HepG2 (cell line): ENCODE measurements around the gene ILKAP. TPM values are rescaled to one million over a fixed set of nuclear protein-coding genes. Genes with fewer than 3 reads are reported as not detected.
A peak's percentile ranks its signal among the peaks of the same experiment; 100 is the strongest.

Experiments used
- ATF7 ChIP-seq, 2 experiments: fragments of 450-650 bp in 1 of 2; sonication (generic) in 1 of 2; formaldehyde crosslinking in 1 of 2; IDR thresholded peaks; 2 replicates each; pipeline versions ENCODE4 v1.4.0 to v1.6.1; 2016 to 2020; ENCODE audit warnings: antibody characterized with exemption in 1 of 2, mild to moderate bottlenecking in 1 of 2, missing genetic modification reagents in 1 of 2
- DMAP1 ChIP-seq: IDR thresholded peaks from 2 replicates; pipeline ENCODE4 v1.6.1; 2016
- FOXA1 ChIP-seq, 2 experiments: fragments of 450-650 bp in 1 of 2; sonication (generic) in 1 of 2; formaldehyde crosslinking in 1 of 2; IDR thresholded peaks; 2 replicates each; pipeline versions ENCODE4 v1.4.0 to v1.6.1; 2016 to 2020; ENCODE audit warnings: missing genetic modification reagents in 1 of 2
- GABPA ChIP-seq, 2 experiments: IDR thresholded peaks; 2 replicates each; pipeline ENCODE4 v1.6.1; 2011 to 2016; ENCODE audit warnings: low read depth in 2 of 2, low read length in 1 of 2, missing biosample characterization in 1 of 2, missing genetic modification characterization in 1 of 2
- GATA4 ChIP-seq: sonication (generic); IDR thresholded peaks from 2 replicates; pipeline ENCODE4 v1.6.1; 2016; ENCODE audit warnings: antibody characterized with exemption, low read depth, borderline replicate concordance
- HDAC2 ChIP-seq: sonication (generic); formaldehyde crosslinking; IDR thresholded peaks from 2 replicates; pipeline ENCODE4 v1.4.0; 2020; ENCODE audit warnings: missing genetic modification reagents
- HNRNPH1 ChIP-seq: fragments of 200-400 bp; formaldehyde crosslinking; optimal IDR thresholded peaks from 2 replicates; pipeline ENCODE3; 2017; ENCODE audit warnings: mild to moderate bottlenecking, low read depth, low read length
- JUN ChIP-seq: sonication (generic); formaldehyde crosslinking; IDR thresholded peaks from 2 replicates; pipeline ENCODE4 v1.4.0; 2020; ENCODE audit warnings: mild to moderate bottlenecking, missing genetic modification reagents
- JUND ChIP-seq: sonication (generic); formaldehyde crosslinking; IDR thresholded peaks from 2 replicates; pipeline ENCODE4 v1.8.0; 2022; ENCODE audit warnings: mild to moderate bottlenecking, missing genetic modification reagents
- MATR3 ChIP-seq: sonication (generic); formaldehyde crosslinking; IDR thresholded peaks from 2 replicates; pipeline ENCODE4 v1.4.0; 2020; ENCODE audit warnings: missing genetic modification reagents
- NAIF1 ChIP-seq: sonication (generic); formaldehyde crosslinking; IDR thresholded peaks from 2 replicates; pipeline ENCODE4 v1.5.0; 2020; ENCODE audit warnings: mild to moderate bottlenecking, missing genetic modification reagents, borderline replicate concordance
- NCOA5 ChIP-seq: sonication (generic); formaldehyde crosslinking; IDR thresholded peaks from 2 replicates; pipeline ENCODE4 v1.4.0; 2020; ENCODE audit warnings: missing genetic modification reagents
- NFYB ChIP-seq: sonication (generic); formaldehyde crosslinking; IDR thresholded peaks from 2 replicates; pipeline ENCODE4 v1.4.0; 2020; ENCODE audit warnings: missing genetic modification reagents
- TBX3 ChIP-seq: fragments of 450-650 bp; IDR thresholded peaks from 2 replicates; pipeline ENCODE4 v1.6.1; 2017; ENCODE audit warnings: antibody characterized with exemption, mild to moderate bottlenecking, inconsistent platforms, borderline replicate concordance
- ZNF17 ChIP-seq: sonication (generic); formaldehyde crosslinking; IDR thresholded peaks from 2 replicates; pipeline ENCODE4 v1.5.0; 2020; ENCODE audit warnings: mild to moderate bottlenecking, missing genetic modification reagents
- ZNF230 ChIP-seq: sonication (generic); formaldehyde crosslinking; IDR thresholded peaks from 2 replicates; pipeline ENCODE4 v1.4.0; 2020; ENCODE audit warnings: mild to moderate bottlenecking, missing genetic modification reagents
- ZNF44 ChIP-seq: sonication (generic); formaldehyde crosslinking; IDR thresholded peaks from 2 replicates; pipeline ENCODE4 v1.5.1; 2020; ENCODE audit warnings: mild to moderate bottlenecking, missing genetic modification reagents
- ZNF530 ChIP-seq: sonication (generic); formaldehyde crosslinking; IDR thresholded peaks from 2 replicates; pipeline ENCODE4 v1.5.0; 2020; ENCODE audit warnings: low read depth, mild to moderate bottlenecking, missing genetic modification reagents
- ZNF670 ChIP-seq: sonication (generic); formaldehyde crosslinking; IDR thresholded peaks from 2 replicates; pipeline ENCODE4 v1.8.0; 2022; ENCODE audit warnings: mild to moderate bottlenecking, missing genetic modification reagents, borderline replicate concordance
- ZNF737 ChIP-seq: sonication (generic); formaldehyde crosslinking; IDR thresholded peaks from 2 replicates; pipeline ENCODE4 v1.5.0; 2020; ENCODE audit warnings: missing genetic modification reagents, mild to moderate bottlenecking, borderline replicate concordance
- polyA plus RNA-seq, 8 experiments: library from polyadenylated mRNA; depleted of rRNA in 3 of 8; stranded (reverse) in 7 of 8; unstranded in 1 of 8; fragments of >200 nt; fragmentation: Illumina TruSeq in 4 of 8; extraction: Trizol in 4 of 8; gene quantifications; 2 replicates each; pipeline versions ENCODE4 v1.2.1 to v1.2.3, GENCODE V29; 2011 to 2016; ENCODE audit warnings: low read depth in 4 of 8, missing spikeins in 1 of 8, mixed read lengths in 1 of 8; ENCODE audit not compliant: insufficient read depth in 1 of 8
- total RNA-seq, 5 experiments: library from RNA; depleted of rRNA; stranded (reverse); fragments of >200 nt; fragmentation: Illumina TruSeq; extraction: Trizol; gene quantifications; 2 replicates each; pipeline ENCODE4 v1.2.3, GENCODE V29; 2016; ENCODE audit warnings: low read depth in 1 of 5
- TF ChIP-seq, protein P1 (sequence below): sonication (generic); formaldehyde crosslinking; IDR thresholded peaks from 2 replicates; pipeline ENCODE4 v1.5.0; 2020; ENCODE audit warnings: missing genetic modification reagents
- TF ChIP-seq, protein P2 (sequence below): sonication (generic); formaldehyde crosslinking; IDR thresholded peaks from 2 replicates; pipeline ENCODE4 v1.5.0; 2020; ENCODE audit warnings: missing genetic modification reagents, mild to moderate bottlenecking, borderline replicate concordance
- TF ChIP-seq, protein P3 (sequence below): sonication (generic); formaldehyde crosslinking; IDR thresholded peaks from 2 replicates; pipeline ENCODE4 v1.4.0; 2020; ENCODE audit warnings: missing genetic modification reagents
- TF ChIP-seq, protein P4 (sequence below): sonication (generic); formaldehyde crosslinking; IDR thresholded peaks from 2 replicates; pipeline ENCODE4 v1.5.0; 2020; ENCODE audit warnings: missing genetic modification reagents, mild to moderate bottlenecking, borderline replicate concordance

ILKAP gene
- total and polyA plus RNA-seq, 2 of the 13 experiments (the other 11 are each of a cell fraction or from before 2014, with no cell fraction given): 29.6 to 33.1 TPM

DNA sequence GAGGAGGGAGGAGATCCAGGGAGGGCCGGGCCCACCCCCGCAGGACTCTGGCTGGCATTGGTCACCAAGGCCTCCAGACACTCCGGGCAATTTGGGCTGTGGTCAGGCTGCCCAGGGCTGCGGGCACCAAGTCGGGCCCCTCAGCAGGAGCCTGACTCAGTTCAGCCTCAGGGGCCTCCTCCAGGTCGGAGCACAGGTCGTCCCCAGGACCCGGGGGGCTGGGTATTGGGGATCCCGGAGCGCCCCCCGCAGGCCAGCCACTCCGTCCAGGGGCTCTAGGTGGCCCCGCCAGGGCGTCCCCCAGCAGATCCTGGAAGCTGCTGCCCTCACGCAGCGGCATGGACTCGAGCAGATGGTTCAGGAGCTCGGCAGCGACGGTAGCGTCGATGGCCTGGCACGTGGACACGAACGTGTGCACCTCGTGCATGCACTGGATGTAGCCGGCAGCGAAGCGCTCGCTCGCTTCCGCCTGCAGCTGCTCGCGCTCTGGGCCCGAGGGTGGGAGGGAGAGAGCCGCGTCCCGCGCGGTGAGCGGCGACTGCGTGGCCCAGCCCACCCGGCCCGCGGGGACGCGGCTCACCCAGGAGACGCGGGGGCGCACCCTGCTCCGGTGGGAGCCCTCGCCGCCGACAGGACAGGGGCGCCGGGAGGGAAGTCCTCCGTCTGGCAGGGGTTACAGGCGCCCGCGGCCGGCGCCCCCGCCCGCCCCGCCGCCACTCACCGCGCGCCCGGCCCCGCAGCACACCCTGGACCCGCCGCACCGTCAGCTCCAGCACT, 35.5 kb upstream of the ILKAP start (continued):
- TF ChIP-seq ZNF44 (CRISPR knock-in tag) (peak; percentile 95), ZNF530 (CRISPR knock-in tag) (peak; percentile 96), HDAC2 (peak; percentile 61; the same call in 1 of the 2 replicates), TBX3 (no peak), FOXA1 (IDR thresholded peaks at IDR 0.05) (no peak), FOXA1 (CRISPR knock-in tag; IDR thresholded peaks at IDR 0.05) (0 out of 2 replicates have a peak, but pooled peaks have one; percentile 35), JUND (CRISPR knock-in tag) (peak; percentile 63; the same call in 1 of the 2 replicates), JUN (0 out of 2 replicates have a peak, but pooled peaks have one; percentile 43), ZNF737 (peak; percentile 99), MATR3 (CRISPR knock-in tag) (peak; percentile 84; the same call in 1 of the 2 replicates), ATF7 (IDR thresholded peaks at IDR 0.05) (no peak), ATF7 (CRISPR knock-in tag; IDR thresholded peaks at IDR 0.05) (peak; percentile 83; the same call in 1 of the 2 replicates), NCOA5 (CRISPR knock-in tag) (no peak), ZNF670 (CRISPR knock-in tag) (peak; percentile 88; the same call in 1 of the 2 replicates), ZNF17 (CRISPR knock-in tag) (peak; percentile 93), HNRNPH1 (no peak), ZNF230 (CRISPR knock-in tag) (peak; percentile 98), GATA4 (no peak), GABPA (IDR thresholded peaks at IDR 0.05; ENCODE audit: low read depth, low read length) (no peak), GABPA (CRISPR knock-in tag; IDR thresholded peaks at IDR 0.05; ENCODE audit: low read depth) (peak; percentile 62), NAIF1 (CRISPR knock-in tag) (no peak; the same call in 1 of the 2 replicates), NFYB (CRISPR knock-in tag) (peak; percentile 21; the same call in 1 of the 2 replicates), DMAP1 (CRISPR knock-in tag) (peak; percentile 36; the same call in 1 of the 2 replicates)
- TF ChIP-seq, protein P1, sequence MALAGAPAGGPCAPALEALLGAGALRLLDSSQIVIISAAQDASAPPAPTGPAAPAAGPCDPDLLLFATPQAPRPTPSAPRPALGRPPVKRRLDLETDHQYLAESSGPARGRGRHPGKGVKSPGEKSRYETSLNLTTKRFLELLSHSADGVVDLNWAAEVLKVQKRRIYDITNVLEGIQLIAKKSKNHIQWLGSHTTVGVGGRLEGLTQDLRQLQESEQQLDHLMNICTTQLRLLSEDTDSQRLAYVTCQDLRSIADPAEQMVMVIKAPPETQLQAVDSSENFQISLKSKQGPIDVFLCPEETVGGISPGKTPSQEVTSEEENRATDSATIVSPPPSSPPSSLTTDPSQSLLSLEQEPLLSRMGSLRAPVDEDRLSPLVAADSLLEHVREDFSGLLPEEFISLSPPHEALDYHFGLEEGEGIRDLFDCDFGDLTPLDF (CRISPR knock-in tag): peak; percentile 73
- TF ChIP-seq, protein P2, sequence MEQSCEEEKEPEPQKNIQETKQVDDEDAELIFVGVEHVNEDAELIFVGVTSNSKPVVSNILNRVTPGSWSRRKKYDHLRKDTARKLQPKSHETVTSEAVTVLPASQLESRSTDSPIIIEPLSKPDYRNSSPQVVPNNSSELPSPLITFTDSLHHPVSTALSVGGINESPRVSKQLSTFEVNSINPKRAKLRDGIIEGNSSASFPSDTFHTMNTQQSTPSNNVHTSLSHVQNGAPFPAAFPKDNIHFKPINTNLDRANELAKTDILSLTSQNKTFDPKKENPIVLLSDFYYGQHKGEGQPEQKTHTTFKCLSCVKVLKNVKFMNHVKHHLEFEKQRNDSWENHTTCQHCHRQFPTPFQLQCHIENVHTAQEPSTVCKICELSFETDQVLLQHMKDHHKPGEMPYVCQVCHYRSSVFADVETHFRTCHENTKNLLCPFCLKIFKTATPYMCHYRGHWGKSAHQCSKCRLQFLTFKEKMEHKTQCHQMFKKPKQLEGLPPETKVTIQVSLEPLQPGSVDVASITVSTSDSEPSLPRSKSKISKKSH (CRISPR knock-in tag): peak; percentile 99
- TF ChIP-seq, protein P3, sequence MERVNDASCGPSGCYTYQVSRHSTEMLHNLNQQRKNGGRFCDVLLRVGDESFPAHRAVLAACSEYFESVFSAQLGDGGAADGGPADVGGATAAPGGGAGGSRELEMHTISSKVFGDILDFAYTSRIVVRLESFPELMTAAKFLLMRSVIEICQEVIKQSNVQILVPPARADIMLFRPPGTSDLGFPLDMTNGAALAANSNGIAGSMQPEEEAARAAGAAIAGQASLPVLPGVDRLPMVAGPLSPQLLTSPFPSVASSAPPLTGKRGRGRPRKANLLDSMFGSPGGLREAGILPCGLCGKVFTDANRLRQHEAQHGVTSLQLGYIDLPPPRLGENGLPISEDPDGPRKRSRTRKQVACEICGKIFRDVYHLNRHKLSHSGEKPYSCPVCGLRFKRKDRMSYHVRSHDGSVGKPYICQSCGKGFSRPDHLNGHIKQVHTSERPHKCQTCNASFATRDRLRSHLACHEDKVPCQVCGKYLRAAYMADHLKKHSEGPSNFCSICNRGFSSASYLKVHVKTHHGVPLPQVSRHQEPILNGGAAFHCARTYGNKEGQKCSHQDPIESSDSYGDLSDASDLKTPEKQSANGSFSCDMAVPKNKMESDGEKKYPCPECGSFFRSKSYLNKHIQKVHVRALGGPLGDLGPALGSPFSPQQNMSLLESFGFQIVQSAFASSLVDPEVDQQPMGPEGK: peak; percentile 47; the same call in 1 of the 2 replicates
- TF ChIP-seq, protein P4, sequence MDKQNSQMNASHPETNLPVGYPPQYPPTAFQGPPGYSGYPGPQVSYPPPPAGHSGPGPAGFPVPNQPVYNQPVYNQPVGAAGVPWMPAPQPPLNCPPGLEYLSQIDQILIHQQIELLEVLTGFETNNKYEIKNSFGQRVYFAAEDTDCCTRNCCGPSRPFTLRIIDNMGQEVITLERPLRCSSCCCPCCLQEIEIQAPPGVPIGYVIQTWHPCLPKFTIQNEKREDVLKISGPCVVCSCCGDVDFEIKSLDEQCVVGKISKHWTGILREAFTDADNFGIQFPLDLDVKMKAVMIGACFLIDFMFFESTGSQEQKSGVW (CRISPR knock-in tag): peak; percentile 98
